ENCODE data around the gene BCHE. TPM values are rescaled to one million over a fixed set of nuclear protein-coding genes. Genes with fewer than 3 reads are reported as not detected.

BCHE gene
- total RNA-seq, 6 experiments from 2014 or later = 28.4 to 53.8 (median 34.4) TPM

DNA sequence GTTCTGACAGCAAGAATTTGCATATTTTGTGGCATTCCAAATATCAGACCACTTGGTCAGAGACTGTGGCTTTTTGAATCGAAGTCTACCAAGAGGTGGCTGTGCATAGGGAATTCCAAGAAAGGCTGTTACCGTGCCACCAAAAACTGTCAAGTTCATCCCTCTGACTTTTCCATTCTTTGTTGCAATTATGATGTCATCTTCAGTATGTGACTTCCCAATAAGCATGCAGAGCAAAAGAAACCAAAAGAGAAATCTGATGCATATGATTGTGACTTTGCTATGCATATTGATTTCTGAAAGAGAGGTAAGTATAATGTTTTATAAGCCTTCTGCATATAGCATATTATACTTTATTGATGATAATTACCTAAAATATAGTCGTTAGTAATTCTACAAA, 6.5 kb downstream of the BCHE start:
- TF ChIP-seq POLR2A (IDR thresholded peaks at IDR 0.05) = no peak
- TF ChIP-seq, protein P1, sequence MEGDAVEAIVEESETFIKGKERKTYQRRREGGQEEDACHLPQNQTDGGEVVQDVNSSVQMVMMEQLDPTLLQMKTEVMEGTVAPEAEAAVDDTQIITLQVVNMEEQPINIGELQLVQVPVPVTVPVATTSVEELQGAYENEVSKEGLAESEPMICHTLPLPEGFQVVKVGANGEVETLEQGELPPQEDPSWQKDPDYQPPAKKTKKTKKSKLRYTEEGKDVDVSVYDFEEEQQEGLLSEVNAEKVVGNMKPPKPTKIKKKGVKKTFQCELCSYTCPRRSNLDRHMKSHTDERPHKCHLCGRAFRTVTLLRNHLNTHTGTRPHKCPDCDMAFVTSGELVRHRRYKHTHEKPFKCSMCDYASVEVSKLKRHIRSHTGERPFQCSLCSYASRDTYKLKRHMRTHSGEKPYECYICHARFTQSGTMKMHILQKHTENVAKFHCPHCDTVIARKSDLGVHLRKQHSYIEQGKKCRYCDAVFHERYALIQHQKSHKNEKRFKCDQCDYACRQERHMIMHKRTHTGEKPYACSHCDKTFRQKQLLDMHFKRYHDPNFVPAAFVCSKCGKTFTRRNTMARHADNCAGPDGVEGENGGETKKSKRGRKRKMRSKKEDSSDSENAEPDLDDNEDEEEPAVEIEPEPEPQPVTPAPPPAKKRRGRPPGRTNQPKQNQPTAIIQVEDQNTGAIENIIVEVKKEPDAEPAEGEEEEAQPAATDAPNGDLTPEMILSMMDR (IDR thresholded peaks at IDR 0.05) = no peak
- ATAC-seq = no peak
- no peak overlapping the region for H3K4me3 ChIP-seq
- H3K27me3 ChIP-seq = no peaks in the 10 kb centered on the region
- H3K36me3 ChIP-seq = no peaks in the 10 kb centered on the region
- intact Hi-C loops (cut with DNase I) = no loop called here
- no peaks in the 10 kb centered on the region for H3K4me1 ChIP-seq
- H3K9me3 ChIP-seq = no peaks in the 10 kb centered on the region
- no peak for DNase-seq
- WGBS (ENCODE audit: insufficient coverage, low coverage, low lambda C conversion rate, missing lambda C conversion rate) = 81% methylated on average over 3 of the region's 3 CpGs
- H3K27ac ChIP-seq = no peak overlapping the region

DNA sequence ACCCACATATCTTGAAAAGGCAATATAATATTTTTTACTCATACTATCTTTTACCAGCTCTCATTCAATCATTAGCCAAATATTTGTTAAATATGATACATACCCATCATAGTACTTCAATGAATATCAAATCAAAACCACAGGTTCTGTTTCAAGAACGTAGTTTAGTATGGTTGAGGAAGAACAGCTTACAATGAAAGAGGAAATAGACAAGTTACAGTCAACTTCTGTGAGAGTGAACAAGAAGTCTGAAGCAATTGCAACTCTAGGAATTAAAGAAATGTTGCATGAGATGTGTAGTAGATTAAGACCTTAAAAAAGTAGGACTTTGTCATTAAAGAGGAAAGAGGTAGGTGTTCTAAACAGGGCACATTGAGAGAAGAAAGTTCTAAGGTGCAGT, 9.3 kb downstream of the BCHE start:
- no peak for ATAC-seq
- Histone ChIP-seq H3K27ac (no peak overlapping the region), H3K9me3 (no peaks in the 10 kb centered on the region), H3K4me1 (no peaks in the 10 kb centered on the region), H3K4me3 (no peak overlapping the region), H3K36me3 (no peaks in the 10 kb centered on the region), H3K27me3 (no peaks in the 10 kb centered on the region)
- TF ChIP-seq POLR2A (IDR thresholded peaks at IDR 0.05) = no peak
- TF ChIP-seq, protein P1 (IDR thresholded peaks at IDR 0.05) = no peak
- DNase-seq = no peak
- 42% methylated on average over 1 of the region's 1 CpG for WGBS (ENCODE audit: insufficient coverage, low coverage, low lambda C conversion rate, missing lambda C conversion rate)
- intact Hi-C loops (cut with DNase I) = no loop called here

DNA sequence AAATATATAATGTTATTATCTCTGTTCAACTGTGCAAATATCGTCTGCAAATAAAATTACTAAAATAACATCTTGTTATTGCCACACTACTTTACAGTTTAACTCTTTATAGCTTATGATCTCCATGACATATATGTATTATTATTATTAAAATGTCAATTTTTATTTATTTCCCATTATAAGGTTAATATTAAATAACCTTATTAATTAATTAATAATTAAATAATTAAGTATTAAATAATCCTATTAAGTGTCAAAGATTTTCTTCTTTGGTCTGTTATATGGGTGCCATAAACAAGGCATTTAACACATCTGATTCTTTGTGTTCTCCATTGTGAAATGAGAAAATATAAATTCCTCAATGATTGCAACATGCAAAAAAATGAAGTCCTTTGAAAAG, 10.0 kb downstream of the BCHE start:
- H3K4me1 ChIP-seq = no peaks in the 10 kb centered on the region
- ATAC-seq = no peak
- 68% methylated on average over 1 of the region's 1 CpG for WGBS (ENCODE audit: insufficient coverage, low coverage, low lambda C conversion rate, missing lambda C conversion rate)
- no peak overlapping the region for H3K4me3 ChIP-seq
- H3K36me3 ChIP-seq = no peaks in the 10 kb centered on the region
- TF ChIP-seq, protein P1 (IDR thresholded peaks at IDR 0.05) = no peak
- TF ChIP-seq POLR2A (IDR thresholded peaks at IDR 0.05) = no peak
- no peaks in the 10 kb centered on the region for H3K9me3 ChIP-seq
- no peak overlapping the region for H3K27ac ChIP-seq
- DNase-seq = no peak
- intact Hi-C loops (cut with DNase I) = no loop called here
- no peaks in the 10 kb centered on the region for H3K27me3 ChIP-seq

GRCh38 chr3:165820671-165821123, 16.5 kb downstream of the BCHE start:
- DNase-seq (no peak), ATAC-seq (no peak)
- Histone ChIP-seq H3K9me3 (no peaks in the 10 kb centered on the region), H3K36me3 (no peaks in the 10 kb centered on the region), H3K4me3 (no peak overlapping the region), H3K4me1 (peaks cover 0 to 7% (median 0%) of the 10 kb centered on the region in 4 donors), H3K27ac (no peak overlapping the region), H3K27me3 (no peaks in the 10 kb centered on the region)
- intact Hi-C loops (cut with DNase I) = no loop called here
- TF ChIP-seq, protein P1 (IDR thresholded peaks at IDR 0.05) = no peak
- no peak for TF ChIP-seq POLR2A (IDR thresholded peaks at IDR 0.05)
- WGBS (ENCODE audit: insufficient coverage, low coverage, low lambda C conversion rate, missing lambda C conversion rate) = 31% methylated on average over 2 of the region's 2 CpGs
